Fibroblast of lung (primary cell): Measurements from ENCODE around the gene OVOL1. TPM values are rescaled to one million over a fixed set of nuclear protein-coding genes. Genes with fewer than 3 reads are reported as not detected.

ENCODE experiments used
- DNase-seq, 2 donors: peaks; one replicate each; pipeline versions ENCODE4 v3.0.0 to v3.0.0-alpha.2; 2010; ENCODE audit warnings: low read depth in 2 of 2
- H2AFZ ChIP-seq: 2 replicates; pipeline ENCODE4 v1.5.1; 2012; ENCODE audit warnings: low read length, control low read depth, inconsistent platforms
- H3K27ac ChIP-seq: 2 replicates; pipeline ENCODE4 v1.5.1; 2011; ENCODE audit warnings: low read length, control low read depth; ENCODE audit not compliant: insufficient read depth
- H3K27me3 ChIP-seq: 2 replicates; pipeline ENCODE4 v1.5.1; 2011; ENCODE audit warnings: mild to moderate bottlenecking, low read length; ENCODE audit not compliant: control insufficient read depth, insufficient read depth
- H3K36me3 ChIP-seq: 2 replicates; pipeline ENCODE4 v1.5.1; 2011; ENCODE audit warnings: low read length; ENCODE audit not compliant: control insufficient read depth, insufficient read depth
- H3K4me1 ChIP-seq: 2 replicates; pipeline ENCODE4 v1.5.1; 2011; ENCODE audit warnings: low read length; ENCODE audit not compliant: control insufficient read depth, insufficient read depth; ENCODE audit errors: extremely low read depth
- H3K4me2 ChIP-seq: 2 replicates; pipeline ENCODE4 v1.5.1; 2011; ENCODE audit warnings: low read length, control low read depth; ENCODE audit not compliant: insufficient read depth; ENCODE audit errors: extremely low read depth
- H3K4me3 ChIP-seq, 4 experiments: fragments of 200-600 bp in 1 of 4; sonication (generic) in 1 of 4; replicated peaks in 1 of 4; 2 replicates each; pipeline ENCODE4 v1.5.1; 2011 to 2016; ENCODE audit warnings: low read length in 4 of 4, low read depth in 3 of 4, mild to moderate bottlenecking in 3 of 4, control low read depth in 2 of 4, inconsistent platforms in 1 of 4, mixed read lengths in 1 of 4; ENCODE audit not compliant: insufficient read depth in 1 of 4; ENCODE audit errors: control extremely low read depth in 1 of 4
- H3K79me2 ChIP-seq: 2 replicates; pipeline ENCODE4 v1.5.1; 2012; ENCODE audit warnings: mild to moderate bottlenecking, low read length, inconsistent platforms; ENCODE audit not compliant: control insufficient read depth, insufficient read depth
- H3K9ac ChIP-seq: 2 replicates; pipeline ENCODE4 v1.5.1; 2011; ENCODE audit warnings: mild to moderate bottlenecking, low read length, control low read depth; ENCODE audit not compliant: insufficient read depth
- H3K9me3 ChIP-seq: 2 replicates; pipeline ENCODE4 v1.5.1; 2012; ENCODE audit warnings: low read depth, low read length; ENCODE audit not compliant: control insufficient read depth, insufficient read depth
- H4K20me1 ChIP-seq: 2 replicates; pipeline ENCODE4 v1.5.1; 2011; ENCODE audit warnings: low read length; ENCODE audit not compliant: control insufficient read depth, insufficient read depth; ENCODE audit errors: extremely low read depth
- CTCF ChIP-seq, 2 donors: IDR thresholded peaks in 1 of 2; conservative IDR thresholded peaks in 1 of 2; 1 replicate in 1 of 2; 2 replicates in 1 of 2; pipeline ENCODE4 v1.5.1; 2011 to 2012; ENCODE audit warnings: low read length in 2 of 2, control low read depth in 1 of 2, inconsistent platforms in 1 of 2, low read depth in 1 of 2, mild to moderate bottlenecking in 1 of 2
- EZH2 ChIP-seq: IDR thresholded peaks from 2 replicates; pipeline ENCODE4 v1.5.1; 2012; ENCODE audit warnings: low read length, control low read depth, mild to moderate bottlenecking; ENCODE audit errors: missing control alignments
- polyA plus RNA-seq, 2 donors: library from polyadenylated mRNA; depleted of rRNA in 1 of 2; stranded (reverse) in 1 of 2; unstranded in 1 of 2; fragments of >200 nt; gene quantifications; 2 replicates each; pipeline ENCODE4 v1.2.1, GENCODE V29; 2011 to 2012; ENCODE audit warnings: missing spikeins in 1 of 2
- total RNA-seq: library from RNA; depleted of rRNA; stranded (reverse); fragments of >200 nt; gene quantifications from 2 replicates; pipeline ENCODE4 v1.2.1, GENCODE V29; 2014

Gene OVOL1
- total and polyA plus RNA-seq, 2 donors (not counting 1 experiment from before 2014, with no cell fraction given) = not detected

GRCh38 chr11:65790104-65790901 is 3.4 kb downstream of the OVOL1 start:
- peaks cover 45% of the 10 kb centered on the region for H3K27me3 ChIP-seq
- no peaks in the 10 kb centered on the region for H3K79me2 ChIP-seq
- H2AFZ ChIP-seq = no peak overlapping the region
- no peak overlapping the region for H3K27ac ChIP-seq
- H3K4me1 ChIP-seq = no peaks in the 10 kb centered on the region
- no peaks in the 10 kb centered on the region for H4K20me1 ChIP-seq
- no peak for TF ChIP-seq EZH2
- TF ChIP-seq CTCF (conservative IDR thresholded peaks at IDR 0.05 in 1 of 2, IDR thresholded peaks at IDR 0.05 in 1 of 2; ENCODE audit: low read depth in 1 of 2, low read length in 2 of 2) = no peak
- H3K9ac ChIP-seq = no peak overlapping the region
- no peaks in the 10 kb centered on the region for H3K36me3 ChIP-seq
- H3K4me3 ChIP-seq = no peak overlapping the region
- DNase-seq = no peak
- H3K4me2 ChIP-seq = no peak overlapping the region
- H3K9me3 ChIP-seq = no peaks in the 10 kb centered on the region

- Histone ChIP-seq H2AFZ (no peak overlapping the region), H3K9ac (no peak overlapping the region), H3K27me3 (peaks cover 38% of the 10 kb centered on the region), H3K27ac (no peak overlapping the region), H3K79me2 (no peaks in the 10 kb centered on the region), H3K9me3 (no peaks in the 10 kb centered on the region), H3K4me3 (no peak overlapping the region), H3K36me3 (no peaks in the 10 kb centered on the region), H3K4me1 (no peaks in the 10 kb centered on the region), H3K4me2 (no peak overlapping the region), H4K20me1 (no peaks in the 10 kb centered on the region)
- no peak for DNase-seq
- TF ChIP-seq CTCF (conservative IDR thresholded peaks at IDR 0.05 in 1 of 2, IDR thresholded peaks at IDR 0.05 in 1 of 2; ENCODE audit: low read depth in 1 of 2, low read length in 2 of 2) (no peak), EZH2 (no peak)
Observed at GRCh38 chr11:65790902-65791650, 4.2 kb downstream of the OVOL1 start.

- Histone ChIP-seq H3K27me3 (peaks cover 34% of the 10 kb centered on the region), H3K4me3 (no peak overlapping the region)
- DNase-seq = peak in 1 of 2 donors; percentile 22
Observed at GRCh38 chr11:65791719-65792213, 4.9 kb downstream of the OVOL1 start.

More at GRCh38 chr11:65791719-65792213, 4.9 kb downstream of the OVOL1 start:
- no peaks in the 10 kb centered on the region for H3K79me2 ChIP-seq
- no peaks in the 10 kb centered on the region for H3K9me3 ChIP-seq
- H4K20me1 ChIP-seq = no peaks in the 10 kb centered on the region
- H3K9ac ChIP-seq = no peak overlapping the region
- TF ChIP-seq CTCF (conservative IDR thresholded peaks at IDR 0.05 in 1 of 2, IDR thresholded peaks at IDR 0.05 in 1 of 2; ENCODE audit: low read depth in 1 of 2, low read length in 2 of 2) (no peak), EZH2 (no peak)
- no peak overlapping the region for H2AFZ ChIP-seq
- H3K36me3 ChIP-seq = no peaks in the 10 kb centered on the region
- no peak overlapping the region for H3K4me2 ChIP-seq
- H3K27ac ChIP-seq = no peak overlapping the region
- no peaks in the 10 kb centered on the region for H3K4me1 ChIP-seq
